Heart left ventricle (tissue), 13 donors: Measurements from ENCODE around the gene RPA3.

Experiments
- POLR2A ChIP-seq, 2 donors: fragments of 450-650 bp; IDR thresholded peaks; one replicate each; pipeline ENCODE4 v1.6.1; 2017; ENCODE audit warnings: antibody characterized with exemption in 2 of 2, mild to moderate bottlenecking in 2 of 2, moderate library complexity in 2 of 2
- TF ChIP-seq, protein P1 (sequence below), 12 donors: fragments of 200-600 bp; sonication (generic) in 4 of 12; IDR thresholded peaks; one replicate each; pipeline versions ENCODE4 v1.5.0 to v1.8.0; 2018 to 2022; ENCODE audit warnings: antibody characterized with exemption in 12 of 12, mild to moderate bottlenecking in 5 of 12
- donor health status: ischemic (EF 13 %, LVEDD 7.1; RV severe dilation, severe dysfunction).
- donor health status: DM: no; HTN: yes; CAD: no.
- donor health status: DM: no; HTN: no; CAD: no.
- donor health status: ischemic (EF 25% LVEDD 6.9; RV normal size, moderate dysfunction).
- donor health status: ischemic (EF 25% LVEDD 5.7; RV mildly dilated, moderate dysfunction).
- donor health status: ischemic (EF 35%, LVEDD 5.7; RV mildly dilated, moderate dysfunction).
- donor health status: nonischemic (EF 11% LVEDD 7.7; RV severe dilation, severe dysfunction).
- donor health status: DM: yes; HTN: yes; CAD: no.
- donor health status: PGD.
- donor health status: ischemic (EF 29% LVEDD 5.4; RV normal size, mild dysfunction).
- donor health status: nonischemic (EF 23%, LVEDD 6.1; RV moderate dilation, normal function).

DNA sequence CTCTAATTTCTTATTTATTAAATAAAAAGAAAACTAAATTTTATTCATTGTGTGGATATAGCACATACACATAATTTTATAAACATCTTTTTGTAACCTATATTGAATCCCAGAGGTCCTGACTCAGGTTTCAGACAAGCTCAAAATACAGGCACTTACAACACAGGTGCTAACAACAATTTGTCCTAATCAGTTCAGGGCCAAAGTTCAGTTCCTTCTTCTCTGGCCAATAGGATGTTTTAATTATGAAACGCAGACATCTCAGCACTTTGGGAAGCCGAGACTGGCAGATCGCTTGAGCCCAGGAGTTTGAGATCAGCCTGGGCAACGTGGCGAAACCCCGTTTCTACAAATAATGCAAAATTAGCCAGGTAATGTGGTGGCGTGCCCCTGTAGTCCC lies 15.0 kb downstream of the RPA3 start:
- TF ChIP-seq, protein P1, sequence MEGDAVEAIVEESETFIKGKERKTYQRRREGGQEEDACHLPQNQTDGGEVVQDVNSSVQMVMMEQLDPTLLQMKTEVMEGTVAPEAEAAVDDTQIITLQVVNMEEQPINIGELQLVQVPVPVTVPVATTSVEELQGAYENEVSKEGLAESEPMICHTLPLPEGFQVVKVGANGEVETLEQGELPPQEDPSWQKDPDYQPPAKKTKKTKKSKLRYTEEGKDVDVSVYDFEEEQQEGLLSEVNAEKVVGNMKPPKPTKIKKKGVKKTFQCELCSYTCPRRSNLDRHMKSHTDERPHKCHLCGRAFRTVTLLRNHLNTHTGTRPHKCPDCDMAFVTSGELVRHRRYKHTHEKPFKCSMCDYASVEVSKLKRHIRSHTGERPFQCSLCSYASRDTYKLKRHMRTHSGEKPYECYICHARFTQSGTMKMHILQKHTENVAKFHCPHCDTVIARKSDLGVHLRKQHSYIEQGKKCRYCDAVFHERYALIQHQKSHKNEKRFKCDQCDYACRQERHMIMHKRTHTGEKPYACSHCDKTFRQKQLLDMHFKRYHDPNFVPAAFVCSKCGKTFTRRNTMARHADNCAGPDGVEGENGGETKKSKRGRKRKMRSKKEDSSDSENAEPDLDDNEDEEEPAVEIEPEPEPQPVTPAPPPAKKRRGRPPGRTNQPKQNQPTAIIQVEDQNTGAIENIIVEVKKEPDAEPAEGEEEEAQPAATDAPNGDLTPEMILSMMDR (IDR thresholded peaks at IDR 0.05) = no peak
- no peak for TF ChIP-seq POLR2A (IDR thresholded peaks at IDR 0.05)
